GM18511 (cell line): Measurements from ENCODE around the gene CLDN11.

Experiments
- ATAC-seq: cut with Tn5 transposase; IDR thresholded peaks from one replicate; pipeline ENCODE4 v1.9.1; 2021; ENCODE audit warnings: mild to moderate bottlenecking, moderate library complexity; ENCODE audit not compliant: unreplicated experiment

CLDN11 gene

DNA sequence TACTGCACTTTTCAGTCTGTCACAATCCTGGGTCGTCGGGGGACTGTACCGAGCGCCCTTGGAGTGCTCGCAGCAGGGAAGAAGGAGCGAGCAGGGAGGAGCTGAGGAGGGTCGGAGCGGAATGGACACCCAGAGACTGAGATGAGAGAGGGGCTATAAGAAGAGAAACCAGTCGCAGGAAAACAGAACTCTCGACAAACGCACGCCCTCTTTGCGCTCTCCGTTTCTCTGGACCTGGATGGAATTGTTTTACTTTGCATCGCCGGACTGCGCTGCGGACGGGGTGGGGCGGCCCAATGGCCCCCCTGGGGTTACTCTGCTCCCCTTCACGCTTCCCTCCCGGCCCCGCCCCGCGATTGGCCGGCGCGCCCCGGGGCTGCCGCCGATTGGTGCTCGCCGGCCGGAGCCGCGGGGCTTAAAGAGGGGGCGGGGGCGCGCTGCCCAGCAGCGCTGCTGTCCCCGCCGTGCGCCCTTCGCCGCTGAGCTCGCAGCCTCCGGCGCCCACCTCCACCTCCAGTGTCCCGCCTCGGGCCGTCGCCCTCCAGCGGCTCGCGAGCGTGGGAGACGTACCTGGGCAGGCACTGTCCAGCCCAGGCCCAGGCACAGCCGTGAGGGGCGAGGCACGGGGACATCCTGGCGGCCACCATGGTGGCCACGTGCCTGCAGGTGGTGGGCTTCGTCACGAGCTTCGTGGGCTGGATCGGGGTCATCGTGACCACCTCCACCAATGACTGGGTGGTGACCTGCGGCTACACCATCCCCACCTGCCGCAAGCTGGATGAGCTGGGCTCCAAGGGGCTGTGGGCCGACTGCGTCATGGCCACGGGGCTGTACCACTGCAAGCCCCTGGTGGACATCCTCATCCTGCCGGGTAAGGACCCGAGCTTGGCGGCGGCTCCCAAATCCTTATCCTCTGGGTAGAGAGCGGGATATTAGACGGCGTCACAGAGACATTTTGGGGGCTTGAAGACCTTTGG is at the start of gene CLDN11:
Gene CLDN11, plus strand, starts transcription at position 447 of the 977 bp plus-strand sequence. Its CDS starts 199 bp downstream, at position 646.
- no peak for ATAC-seq

DNA sequence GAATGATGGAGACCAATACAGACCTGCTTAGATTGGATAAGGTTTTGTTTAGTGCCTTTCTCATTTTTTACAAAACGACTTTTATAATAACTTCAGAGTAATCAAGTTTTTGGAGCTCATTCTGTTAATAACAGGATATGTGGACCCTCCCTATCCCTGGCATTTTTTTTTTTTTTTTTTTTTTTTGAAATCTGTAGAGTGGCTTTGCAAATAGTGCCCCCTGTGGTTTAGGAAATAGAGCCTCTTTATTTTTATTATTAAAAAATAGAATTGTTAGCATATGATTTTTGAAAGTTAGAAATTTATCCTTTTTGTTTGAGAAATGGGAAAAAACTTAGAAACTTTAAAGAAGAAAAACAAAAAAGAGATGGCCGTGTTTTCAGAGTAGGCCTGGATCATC is 49.7 kb upstream of the CLDN11 start:
- no peak for ATAC-seq

DNA sequence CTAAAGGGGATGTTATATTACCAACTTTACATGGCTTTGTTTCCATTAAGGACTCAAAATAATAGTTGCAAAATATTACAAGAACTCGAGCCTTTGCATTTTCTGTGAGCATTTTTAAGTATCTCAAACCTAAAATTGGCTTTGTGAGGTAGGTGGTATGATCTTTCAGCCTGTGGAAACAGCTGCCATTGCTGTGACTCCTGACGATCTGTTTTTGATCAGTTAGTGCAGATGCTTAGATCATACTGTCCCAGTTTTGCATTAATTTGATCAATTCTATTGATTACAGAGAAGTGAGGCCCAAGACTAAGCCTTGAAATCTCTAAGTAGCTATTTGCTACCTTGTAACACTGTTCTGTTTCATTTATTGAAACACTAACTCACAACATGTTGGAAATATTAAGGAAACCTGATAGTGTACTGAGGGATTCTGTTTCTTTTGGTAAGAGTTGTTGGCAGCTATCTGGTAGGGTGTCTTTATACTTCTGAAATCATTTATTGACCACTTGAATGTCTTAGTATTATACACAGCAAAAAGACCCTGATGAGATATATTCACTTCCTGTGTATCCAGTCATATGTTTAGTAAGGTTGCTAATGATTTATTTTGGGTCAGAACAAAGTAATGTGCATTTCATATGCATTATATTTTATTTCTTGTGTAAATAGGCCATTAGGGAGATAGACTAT is 46.3 kb upstream of the CLDN11 start:
- no peak for ATAC-seq

DNA sequence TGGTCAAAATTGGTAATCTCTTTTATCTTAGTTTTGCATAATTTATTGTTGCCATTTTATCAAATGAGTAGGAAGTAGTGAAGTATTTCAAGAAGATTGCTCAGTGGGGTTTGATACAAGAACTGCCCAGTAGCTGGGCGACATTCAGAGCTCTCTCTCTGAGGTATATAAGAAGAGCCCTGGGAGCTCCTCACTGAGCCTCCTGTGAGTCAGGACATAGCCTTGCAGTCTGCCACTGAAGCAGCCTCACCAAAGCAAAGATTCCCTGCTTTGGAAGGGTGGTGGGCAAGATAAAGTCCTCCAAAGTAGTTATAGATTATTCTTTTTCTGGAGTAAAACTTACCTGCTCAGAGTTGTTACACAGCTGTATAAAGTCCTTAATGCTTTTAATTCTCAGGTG is 35.1 kb upstream of the CLDN11 start:
- ATAC-seq, result no peak

DNA sequence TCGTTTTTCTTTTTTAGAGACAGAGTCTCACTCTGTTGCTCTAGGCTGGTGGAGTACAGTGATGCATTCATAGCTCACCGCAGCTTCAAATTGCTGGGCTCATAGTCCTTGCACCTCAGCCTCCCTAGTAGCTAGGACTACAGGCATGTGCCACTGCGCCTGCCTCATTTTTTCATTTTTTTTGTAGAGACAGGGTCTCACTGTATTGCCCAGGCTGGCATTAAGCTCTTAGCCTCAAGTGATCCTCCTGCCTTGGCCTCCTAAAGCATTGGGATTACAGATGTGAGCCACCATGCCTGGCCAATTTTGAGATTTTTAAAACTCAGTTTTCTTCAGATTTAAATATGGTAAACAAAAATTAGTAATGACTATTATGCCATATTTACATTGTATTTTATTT is 32.2 kb upstream of the CLDN11 start:
- ATAC-seq, result no peak

DNA sequence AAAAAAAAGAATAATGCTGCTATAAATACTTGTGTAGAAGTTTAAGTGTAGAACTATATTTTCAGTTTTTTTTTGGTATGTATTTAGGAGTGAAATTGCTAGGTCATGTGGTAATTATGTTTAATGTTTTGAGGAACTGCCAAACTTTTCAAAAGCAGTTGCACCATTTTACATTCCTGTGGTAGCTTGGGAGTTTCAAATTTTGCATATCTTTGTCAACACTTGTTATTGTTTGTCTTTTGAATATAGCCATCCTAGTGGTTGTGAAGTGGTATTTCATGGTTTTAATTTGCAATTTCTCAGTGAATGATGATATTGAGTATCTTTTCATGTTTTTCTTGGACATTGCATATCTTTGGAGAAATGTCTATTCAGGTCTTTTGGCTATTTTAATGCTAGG is 30.7 kb upstream of the CLDN11 start:
- no peak for ATAC-seq

DNA sequence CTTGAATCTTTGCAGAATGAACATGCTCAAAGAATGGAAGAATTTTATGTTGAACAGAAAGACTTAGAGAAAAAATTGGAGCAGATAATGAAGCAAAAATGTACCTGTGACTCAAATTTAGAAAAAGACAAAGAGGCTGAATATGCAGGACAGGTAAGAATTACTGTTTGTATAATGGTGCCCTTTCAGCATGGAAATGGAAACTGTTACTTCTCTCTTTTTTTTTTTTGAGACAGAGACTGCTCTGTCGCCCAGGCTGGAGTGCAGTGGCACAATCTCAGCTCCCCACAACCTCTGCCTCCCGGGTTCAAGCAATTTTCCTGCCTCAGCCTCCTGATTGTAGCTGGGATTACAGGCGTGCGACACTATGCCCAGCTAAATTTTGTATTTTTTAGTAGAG is 27.6 kb upstream of the CLDN11 start:
- no peak for ATAC-seq

DNA sequence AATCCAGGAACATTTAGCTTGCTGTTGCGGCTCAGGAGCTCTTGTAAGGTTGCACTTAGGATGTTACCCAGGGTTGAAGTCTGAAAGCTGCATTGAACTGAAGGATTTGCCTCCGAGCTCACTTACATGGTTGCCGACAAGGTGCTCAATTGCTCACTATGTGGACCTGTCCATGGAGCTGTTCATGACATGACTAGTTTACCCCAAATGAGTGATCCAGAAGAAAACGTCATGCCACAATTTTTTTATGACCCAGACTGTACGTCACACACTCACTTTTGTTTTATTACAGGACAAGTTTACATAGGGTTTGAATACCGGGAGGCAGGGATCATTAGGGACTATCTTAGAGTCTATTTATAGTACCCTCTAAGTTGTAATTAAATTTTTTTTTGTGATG is 21.0 kb upstream of the CLDN11 start:
- ATAC-seq, result no peak

DNA sequence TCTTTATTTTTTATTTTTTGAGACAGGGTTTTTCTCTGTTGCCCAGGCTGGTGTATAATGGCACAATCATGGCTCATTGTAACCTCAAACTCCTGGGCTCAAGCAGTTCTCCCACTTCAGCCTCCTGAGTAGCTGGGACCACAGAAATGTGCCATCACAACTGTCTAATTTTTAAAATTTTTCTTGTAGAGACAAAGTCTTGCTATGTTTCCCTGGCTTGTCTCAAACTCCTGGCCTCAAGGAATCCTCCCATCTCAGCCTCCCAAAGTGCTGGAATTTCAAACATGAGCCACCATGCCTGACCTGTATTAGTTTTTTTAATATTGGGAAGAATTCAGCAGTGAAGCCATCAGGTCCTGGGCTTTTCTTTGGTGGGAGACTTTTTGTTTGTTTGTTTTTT is 13.6 kb upstream of the CLDN11 start:
- ATAC-seq, result no peak

DNA sequence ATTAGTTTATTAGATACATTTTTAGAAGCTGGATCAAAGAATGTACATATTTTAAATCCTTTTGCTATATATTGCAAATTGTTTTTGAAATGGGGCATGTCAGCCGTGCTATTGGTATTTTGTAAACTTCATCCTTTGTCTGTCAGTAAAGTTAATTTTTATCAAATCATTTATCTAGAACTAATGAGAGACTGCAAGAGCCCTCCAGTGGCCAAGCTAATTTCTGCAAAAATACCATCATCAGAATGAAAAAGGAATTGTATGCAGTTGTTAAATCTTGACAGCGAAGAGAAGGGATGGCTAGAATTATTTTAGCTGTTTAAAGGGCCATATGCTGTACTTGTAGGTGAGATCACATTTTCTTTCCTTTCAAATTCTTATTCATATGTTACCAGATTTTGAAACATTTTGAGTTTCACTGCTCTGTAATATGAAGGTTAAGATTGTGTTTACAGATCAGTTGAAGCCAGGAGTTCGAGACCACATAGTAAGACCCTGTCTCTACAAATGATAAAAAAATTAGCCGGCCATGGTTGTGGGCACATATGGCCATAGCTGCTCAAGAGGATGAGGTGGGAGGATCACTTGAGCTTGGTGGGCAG is 8.1 kb upstream of the CLDN11 start:
- no peak for ATAC-seq

DNA sequence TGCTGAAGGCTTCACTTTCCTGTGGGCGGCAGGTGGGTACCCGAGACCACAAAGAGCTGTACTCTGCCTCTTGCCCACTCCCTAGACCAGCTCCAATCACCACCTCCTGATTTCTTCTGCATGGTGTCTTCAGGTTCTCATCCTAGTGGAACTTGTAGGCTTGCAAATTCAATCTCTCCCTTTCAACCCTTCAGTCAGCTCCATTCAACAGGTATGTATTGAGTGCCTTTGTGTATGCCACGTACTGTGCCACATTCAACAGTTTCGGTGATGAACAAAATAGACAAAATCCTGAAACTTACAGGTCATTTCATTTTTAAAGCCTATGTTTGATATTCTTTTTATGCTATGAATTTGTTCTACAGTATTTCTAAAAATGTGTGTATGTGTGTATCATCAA is 5.4 kb upstream of the CLDN11 start:
- no peak for ATAC-seq

DNA sequence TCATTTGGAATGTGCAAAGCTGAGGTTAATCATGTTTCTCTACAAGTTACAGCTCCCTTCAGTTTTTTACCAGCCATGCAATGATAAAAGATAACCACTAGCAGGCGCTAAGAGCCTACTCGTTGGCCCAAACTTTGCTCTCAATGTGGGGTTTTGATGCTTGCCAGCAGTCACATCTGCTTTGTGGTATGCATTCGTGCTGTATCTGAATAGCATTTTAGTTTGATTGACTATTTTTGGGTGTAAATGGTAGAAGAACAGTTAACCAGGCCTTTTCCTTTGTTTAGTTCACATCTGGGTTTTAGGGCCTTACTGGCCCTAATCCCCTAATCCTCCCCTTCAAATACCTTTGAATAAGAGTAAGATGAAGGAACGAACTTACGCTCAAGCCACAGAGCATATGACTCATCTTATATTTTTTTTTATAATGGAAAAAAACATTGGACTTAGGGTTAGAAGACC is 4.4 kb upstream of the CLDN11 start:
- no peak for ATAC-seq

DNA sequence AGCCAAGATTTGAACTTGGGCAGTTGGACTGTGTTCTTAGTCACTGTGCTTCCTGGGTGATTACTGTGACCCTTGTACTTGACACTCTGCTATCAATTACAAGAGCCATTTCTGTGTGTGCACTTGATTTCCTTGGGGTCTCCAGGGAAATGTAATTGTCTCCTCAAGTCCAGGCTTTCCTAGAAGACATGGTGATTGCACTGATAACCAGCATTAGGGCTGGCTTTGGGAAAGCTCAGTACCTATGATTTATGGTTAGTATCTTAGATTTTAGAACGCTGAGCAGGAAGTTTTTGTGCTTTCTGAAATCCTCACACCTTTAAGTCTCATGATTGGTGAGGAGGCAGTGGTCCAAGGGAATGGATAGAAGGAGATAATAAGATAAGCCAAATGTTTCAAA is 1.6 kb upstream of the CLDN11 start:
- ATAC-seq, result no peak

DNA sequence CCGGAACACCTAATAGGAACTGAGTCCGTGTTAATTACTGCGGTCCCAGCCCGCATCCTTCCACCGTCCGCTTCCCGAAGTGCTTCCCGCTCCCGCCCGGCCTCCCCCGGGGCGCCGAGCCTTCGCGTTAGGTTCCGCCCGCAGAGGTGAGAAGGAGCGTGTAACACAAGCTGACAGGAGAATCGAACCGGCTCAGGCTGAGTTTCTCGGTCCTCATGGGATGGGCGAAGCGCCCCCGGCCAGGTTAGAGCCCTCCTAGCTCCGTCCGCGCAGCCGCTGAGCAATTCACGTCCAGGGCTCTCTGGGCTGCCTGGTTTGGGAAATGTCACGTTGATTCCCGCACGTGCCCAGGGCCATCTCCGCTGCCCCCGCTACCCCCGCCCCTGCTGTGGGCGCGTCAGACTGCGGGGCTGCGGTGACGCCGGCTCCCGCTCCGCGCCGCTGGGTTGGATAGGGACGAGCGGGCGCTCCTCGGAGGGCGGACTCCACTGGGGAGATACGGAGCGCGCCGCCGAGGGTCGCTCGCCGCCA is 954 bp downstream of the CLDN11 start:
- ATAC-seq, result no peak

DNA sequence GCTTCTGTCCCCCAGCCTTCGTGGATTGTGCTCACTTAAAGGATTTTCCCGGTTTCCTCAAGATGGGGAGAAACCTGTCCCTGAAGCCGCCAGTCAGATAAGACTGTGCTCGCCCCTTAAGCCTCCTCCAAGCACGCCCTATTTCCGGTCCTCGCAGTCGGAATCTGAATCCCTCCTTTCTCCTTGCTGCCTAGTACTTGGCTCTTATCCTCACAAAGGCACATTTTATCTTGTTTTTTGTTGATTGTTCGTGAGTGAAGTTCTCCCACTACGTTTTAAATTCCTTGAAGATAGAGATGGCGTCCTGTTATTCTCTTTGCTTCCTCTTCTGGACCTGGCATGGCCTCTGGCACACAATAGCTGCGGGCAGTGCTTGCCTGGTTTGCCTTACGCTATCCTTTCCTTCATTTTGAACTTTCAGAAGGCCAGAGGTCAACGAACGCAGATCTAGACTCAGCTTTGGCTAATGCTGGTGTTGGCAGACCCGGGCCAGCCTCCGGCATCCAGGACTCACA is 1.7 kb downstream of the CLDN11 start:
- ATAC-seq, result no peak

DNA sequence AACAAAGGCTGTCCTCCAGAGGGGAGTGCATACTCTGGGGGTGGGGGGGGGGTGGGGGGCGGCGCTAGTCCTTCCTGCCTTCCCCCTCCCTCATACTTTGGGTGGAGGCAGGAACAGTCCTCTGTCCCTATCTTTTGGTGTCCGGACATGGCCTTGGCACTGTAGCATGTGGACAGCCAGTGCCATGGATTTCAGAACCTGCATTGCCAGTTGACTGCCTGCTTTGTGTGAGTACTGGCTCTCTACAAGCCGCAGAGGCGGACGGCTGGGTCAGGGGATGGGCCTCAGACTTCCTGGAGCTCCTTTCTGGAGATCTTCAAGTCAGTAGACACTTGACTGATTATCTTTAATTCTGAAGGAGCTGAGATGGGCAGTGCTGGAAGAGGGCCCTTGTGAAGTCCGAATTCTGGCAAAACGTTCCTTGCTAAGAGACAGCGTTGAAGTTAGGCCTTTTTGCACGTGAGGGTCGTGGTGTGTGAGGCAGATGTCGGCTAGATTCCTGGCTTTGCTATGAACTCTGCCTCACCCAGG is 2.5 kb downstream of the CLDN11 start:
- no peak for ATAC-seq

DNA sequence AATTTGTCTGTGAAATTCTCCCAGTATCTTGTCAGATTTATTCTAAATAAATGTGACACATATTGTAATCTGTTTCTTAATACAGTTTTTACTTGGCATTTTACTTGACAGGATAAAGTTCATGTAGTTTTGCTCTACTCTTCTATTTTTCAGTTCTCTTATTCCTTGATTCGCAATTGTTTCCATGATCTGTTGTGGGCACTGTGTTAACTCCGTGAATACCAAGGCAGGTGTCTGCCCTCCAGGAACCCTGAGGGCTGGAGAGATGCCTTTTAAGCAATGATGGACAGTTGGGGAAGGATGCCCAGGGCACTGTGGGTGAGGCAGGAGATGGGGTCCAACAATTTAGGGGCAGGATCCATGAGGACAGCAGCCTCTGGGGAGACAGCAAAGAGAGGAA is 3.1 kb downstream of the CLDN11 start:
- no peak for ATAC-seq

DNA sequence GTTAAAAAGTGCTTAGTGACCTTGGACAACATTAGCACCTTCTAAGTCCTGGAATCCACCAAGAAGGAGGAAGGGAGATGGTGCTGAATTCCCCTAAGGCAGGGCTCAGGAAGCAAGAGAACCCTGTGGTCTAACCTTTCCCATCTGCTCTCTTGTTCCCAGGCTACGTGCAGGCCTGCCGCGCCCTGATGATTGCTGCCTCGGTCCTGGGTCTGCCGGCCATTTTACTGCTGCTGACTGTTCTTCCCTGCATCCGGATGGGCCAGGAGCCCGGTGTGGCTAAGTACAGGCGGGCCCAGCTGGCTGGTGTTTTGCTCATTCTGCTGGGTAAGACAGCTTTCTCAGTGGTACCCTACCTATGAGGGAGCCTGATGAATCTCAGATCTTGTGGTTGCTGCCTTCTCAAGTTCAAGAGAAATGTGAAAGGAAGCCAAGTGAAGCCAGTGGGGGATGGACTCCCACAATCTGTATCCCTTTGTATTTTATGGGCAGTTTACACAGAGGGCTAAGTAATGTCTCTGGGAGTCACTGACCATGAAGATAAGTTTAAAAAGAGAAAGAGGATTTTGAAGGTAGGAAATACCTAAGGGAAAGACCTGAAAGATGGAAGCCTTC is 4.4 kb downstream of the CLDN11 start:
- no peak for ATAC-seq

DNA sequence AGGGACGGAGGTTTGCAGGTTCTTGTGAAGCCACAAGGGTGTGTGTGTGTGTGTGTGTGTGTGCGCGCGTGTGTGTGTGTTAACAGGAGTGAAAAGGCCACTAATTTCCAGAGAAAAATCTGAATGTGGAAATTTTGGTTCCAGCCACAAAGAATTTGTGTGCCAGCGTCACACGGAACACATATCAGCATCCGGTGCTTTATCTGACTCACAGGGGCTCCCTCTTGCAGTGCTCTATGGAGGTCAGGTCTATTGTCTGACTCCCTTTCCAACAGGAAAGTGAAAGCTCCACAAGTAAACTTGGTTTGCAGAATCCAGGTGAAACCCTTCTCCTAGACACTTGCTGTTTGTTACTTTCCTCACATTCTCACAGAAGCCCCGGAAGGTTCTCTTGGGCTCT is 6.2 kb downstream of the CLDN11 start:
- no peak for ATAC-seq

DNA sequence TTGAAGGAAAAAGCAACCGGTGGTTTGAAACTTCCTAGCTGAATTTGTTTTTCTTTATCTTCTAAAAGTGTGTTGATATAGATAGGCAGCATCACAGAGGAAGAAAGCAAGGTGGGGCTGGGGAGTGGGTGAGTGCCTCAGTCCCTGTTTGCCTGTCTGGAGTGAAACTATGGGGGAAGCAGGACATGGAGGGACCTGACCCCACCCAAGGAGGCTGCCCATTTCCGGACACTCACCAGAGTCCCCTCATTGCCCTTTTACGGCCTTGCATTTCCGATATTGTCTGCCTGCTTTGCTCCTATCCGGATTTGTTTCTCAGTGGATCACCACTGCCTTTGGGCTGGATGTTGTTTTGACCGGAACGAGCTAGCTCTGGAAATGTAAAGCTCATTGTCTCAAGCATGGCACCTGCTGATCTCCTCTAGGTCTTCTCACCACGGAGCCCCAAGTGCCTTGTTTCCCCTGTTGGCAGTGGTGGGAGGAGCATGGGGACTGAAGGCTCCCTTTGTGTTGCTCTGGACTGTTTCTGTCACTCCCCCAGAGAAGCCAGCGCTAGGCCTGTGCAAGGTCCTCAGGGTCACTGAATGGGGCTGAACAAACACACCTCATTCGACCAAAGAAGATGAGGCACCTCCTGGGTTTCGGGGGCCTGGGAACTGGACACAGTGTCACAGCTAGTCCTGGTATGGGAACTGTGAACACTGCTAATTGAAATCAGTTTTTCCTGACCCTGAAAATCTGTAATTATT is 7.0 kb downstream of the CLDN11 start:
- no peak for ATAC-seq
